Pancreas (tissue), 10 donors: ENCODE measurements around the gene AFF4. TPM values are rescaled to one million over a fixed set of nuclear protein-coding genes. Genes with fewer than 3 reads are reported as not detected.
A peak's percentile ranks its signal among the peaks of the same experiment; 100 is the strongest.

Source experiments
- ATAC-seq, 4 donors: fragments of 200-7000 bp; cut with Tn5 transposase; one replicate each; pipeline versions ENCODE4 v1.8.0 to v1.9.1; 2020; ENCODE audit warnings: mild to moderate bottlenecking in 4 of 4, moderate library complexity in 4 of 4
- DNase-seq, 6 donors: peaks; one replicate each; pipeline ENCODE4 v3.0.0-alpha.2; 2020
- FAIRE-seq: peaks from 2 replicates; lab custom pipeline; 2012; peaks lifted over from hg19 to GRCh38; lab: Jason Lieb, UNC
- H3K27ac ChIP-seq, 4 donors: fragments of 200-600 bp; sonication (generic); 1 replicate in 3 of 4; 2 replicates in 1 of 4; pipeline versions ENCODE4 v1.5.0 to v1.8.0; 2020
- H3K27me3 ChIP-seq, 4 donors: fragments of 200-600 bp; one replicate each; pipeline ENCODE4 v1.8.0; 2021
- H3K36me3 ChIP-seq, 3 donors: fragments of 200-600 bp; sonication (generic) in 1 of 3; one replicate each; pipeline versions ENCODE4 v1.5.0 to v1.8.0; 2020 to 2021
- H3K4me1 ChIP-seq, 3 donors: fragments of 200-600 bp; one replicate each; pipeline ENCODE4 v1.8.0; 2021
- H3K4me3 ChIP-seq, 4 donors: fragments of 200-600 bp; sonication (generic) in 2 of 4; one replicate each; pipeline versions ENCODE4 v1.5.0 to v1.8.0; 2020 to 2021
- H3K9me3 ChIP-seq, 4 donors: fragments of 200-600 bp; one replicate each; pipeline ENCODE4 v1.8.0; 2021
- WGBS, 2 donors: extraction: QIAGEN DNeasy Blood & Tissue Kit; methylation state at CpG; one replicate each; pipeline ENCODE4 v1.1.7; 2013; 5-methylcytosine and 5-hydroxymethylcytosine counted together
- intact Hi-C, 3 donors: fragments of 100-400 bp; cut with DNase I; formaldehyde crosslinking; loops; one replicate each; pipeline versions ENCODE4 v1.11.1 to v1.14.2; 2022
- polyA plus RNA-seq, 2 donors: library from polyadenylated mRNA; stranded (reverse); fragments of 200-250 nt; gene quantifications; one replicate each; pipeline ENCODE4 v1.2.3, GENCODE V29; 2013
- total RNA-seq, 6 donors: library from RNA; stranded (reverse); fragmentation: NEBNext Ultra II Directional in 4 of 6; extraction: Animal tissue kit (Norgen Biotek cat#: 25700) in 4 of 6; gene quantifications; one replicate each; pipeline versions ENCODE4 v1.2.1 to v1.2.4, GENCODE V29; 2021 to 2023
- TF ChIP-seq, protein P1 (sequence below), 4 donors: fragments of 200-600 bp; sonication (generic) in 3 of 4; IDR thresholded peaks; one replicate each; pipeline versions ENCODE4 v1.5.0 to v1.8.0; 2021; ENCODE audit warnings: antibody characterized with exemption in 4 of 4
- donor health status: healthy with polysubstance abuse.
- donor health status: DM: no; HTN: no; CAD: no; lungs with moderate emphysema.
- donor health status: DM: no; HTN: no; CAD: no.
- donor health status: control.
- donor health status: control.
- donor health status: Bipolar disorder and iron deficiency.
- donor health status: DM: yes; HTN: yes; CAD: no.
- donor health status: DM: no; HTN: no; CAD: no.
- donor health status: DM: no; HTN: no; CAD: no.
- donor health status: DM: yes; HTN: yes; CAD: no.

AFF4 gene
- total and polyA plus RNA-seq, 8 donors: 6.7 to 40.2 (median 27.2) TPM

DNA sequence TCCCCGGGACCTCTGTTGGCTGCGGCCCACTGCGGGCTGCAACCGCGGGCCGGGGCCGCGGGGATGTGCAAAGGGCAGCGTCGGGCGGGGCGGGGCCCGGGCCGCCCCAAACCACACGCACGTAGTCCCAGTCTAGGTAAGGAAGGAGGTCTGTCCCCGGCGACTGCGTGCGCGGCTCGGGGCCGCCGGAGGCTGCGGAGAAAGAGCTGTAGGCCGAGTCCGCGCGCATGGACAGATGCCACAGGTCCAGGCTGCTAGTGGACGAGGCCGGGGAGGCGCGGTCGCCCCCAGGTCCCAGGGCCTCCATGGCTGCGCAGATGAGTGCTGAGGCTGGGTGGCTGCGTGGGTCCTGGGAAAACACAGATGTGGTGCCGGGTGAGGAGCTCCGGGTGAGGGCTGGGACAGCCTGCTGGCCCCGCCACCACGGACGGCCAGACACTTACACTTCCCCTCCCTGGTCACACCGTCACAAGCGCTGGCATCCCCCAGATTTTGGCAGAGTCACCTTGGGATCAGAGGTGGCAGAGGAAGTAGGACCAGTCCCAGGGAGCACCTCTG is 137.5 kb downstream of the AFF4 start:
- intact Hi-C loops: loop anchor here in 1 of 3 donors (10.0 kb wide), 2 partner anchors 59 to 301 kb away; no protein-coding TSS in a partner anchor
- TF ChIP-seq, protein P1, sequence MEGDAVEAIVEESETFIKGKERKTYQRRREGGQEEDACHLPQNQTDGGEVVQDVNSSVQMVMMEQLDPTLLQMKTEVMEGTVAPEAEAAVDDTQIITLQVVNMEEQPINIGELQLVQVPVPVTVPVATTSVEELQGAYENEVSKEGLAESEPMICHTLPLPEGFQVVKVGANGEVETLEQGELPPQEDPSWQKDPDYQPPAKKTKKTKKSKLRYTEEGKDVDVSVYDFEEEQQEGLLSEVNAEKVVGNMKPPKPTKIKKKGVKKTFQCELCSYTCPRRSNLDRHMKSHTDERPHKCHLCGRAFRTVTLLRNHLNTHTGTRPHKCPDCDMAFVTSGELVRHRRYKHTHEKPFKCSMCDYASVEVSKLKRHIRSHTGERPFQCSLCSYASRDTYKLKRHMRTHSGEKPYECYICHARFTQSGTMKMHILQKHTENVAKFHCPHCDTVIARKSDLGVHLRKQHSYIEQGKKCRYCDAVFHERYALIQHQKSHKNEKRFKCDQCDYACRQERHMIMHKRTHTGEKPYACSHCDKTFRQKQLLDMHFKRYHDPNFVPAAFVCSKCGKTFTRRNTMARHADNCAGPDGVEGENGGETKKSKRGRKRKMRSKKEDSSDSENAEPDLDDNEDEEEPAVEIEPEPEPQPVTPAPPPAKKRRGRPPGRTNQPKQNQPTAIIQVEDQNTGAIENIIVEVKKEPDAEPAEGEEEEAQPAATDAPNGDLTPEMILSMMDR (IDR thresholded peaks at IDR 0.05): no peak
- FAIRE-seq (no peak), DNase-seq (peak in 2 of 6 donors; percentile 59 to 74), ATAC-seq (no peak)
- Histone ChIP-seq H3K27ac (no peak overlapping the region), H3K4me3 (no peak overlapping the region), H3K9me3 (no peaks in the 10 kb centered on the region), H3K36me3 (peaks cover 0 to 7% (median 0%) of the 10 kb centered on the region in 3 donors), H3K27me3 (no peaks in the 10 kb centered on the region), H3K4me1 (no peaks in the 10 kb centered on the region)
- WGBS, 2 donors: 87% methylated on average over 43 of the region's 43 CpGs

Other genes starting within 250 kb of the AFF4 start
- 1 to 10 TPM; 2.4 to 6.3 (median 4.1) TPM for gene KIF3A, start 226.1 kb downstream of the AFF4 start, total RNA-seq
- gene KIF3A, start 226.1 kb downstream of the AFF4 start, polyA plus RNA-seq: 1 to 10 TPM; 2.4 to 5.0 TPM
- gene CCNI2, start 216.2 kb downstream of the AFF4 start, total RNA-seq: 1 to 10 TPM in 4 of 6 donors, under 1 TPM in 2; 0.69 to 4.4 (median 1.3) TPM
- 1 to 10 TPM in 1 of 2 donors, under 1 TPM in 1; 0.84 to 1.8 TPM for gene CCNI2, start 216.2 kb downstream of the AFF4 start, polyA plus RNA-seq
- 10 to 100 TPM; 13.1 to 32.8 (median 17.1) TPM for gene SEPTIN8, start 186.4 kb downstream of the AFF4 start, total RNA-seq
- 10 to 100 TPM; 17.9 to 18.6 TPM for gene SEPTIN8, start 186.4 kb downstream of the AFF4 start, polyA plus RNA-seq
- gene SOWAHA, start 150.3 kb downstream of the AFF4 start, total RNA-seq: 1 to 10 TPM; 1.5 to 2.8 (median 1.9) TPM
- 1 to 10 TPM; 1.4 to 5.0 TPM for gene SOWAHA, start 150.3 kb downstream of the AFF4 start, polyA plus RNA-seq
- 10 to 100 TPM; 10.7 to 14.7 (median 11.6) TPM for gene SHROOM1, start 133.0 kb downstream of the AFF4 start, total RNA-seq
- gene SHROOM1, start 133.0 kb downstream of the AFF4 start, polyA plus RNA-seq: 10 to 100 TPM; 30.9 to 62.0 TPM
- under 1 TPM; 0.19 to 0.93 (median 0.31) TPM for gene GDF9, start 97.2 kb downstream of the AFF4 start, total RNA-seq
- 1 to 10 TPM in 1 of 2 donors, under 1 TPM in 1; 0.42 to 1.1 TPM for gene GDF9, start 97.2 kb downstream of the AFF4 start, polyA plus RNA-seq
- gene UQCRQ, start 97.0 kb downstream of the AFF4 start, total RNA-seq: 100 to 1,000 TPM; 133 to 235 (median 189) TPM
- 100 to 1,000 TPM; 208 to 216 TPM for gene UQCRQ, start 97.0 kb downstream of the AFF4 start, polyA plus RNA-seq
- gene LEAP2, start 90.0 kb downstream of the AFF4 start, total RNA-seq: 1 to 10 TPM in 3 of 6 donors, under 1 TPM in 3; 0.55 to 2.0 (median 1.1) TPM
- 1 to 10 TPM; 2.3 to 3.9 TPM for gene LEAP2, start 90.0 kb downstream of the AFF4 start, polyA plus RNA-seq
- 10 to 100 TPM in 2 of 6 donors, 1 to 10 TPM in 4; 4.8 to 12.5 (median 7.5) TPM for gene ZCCHC10, start 62.9 kb upstream of the AFF4 start, total RNA-seq
- gene ZCCHC10, start 62.9 kb upstream of the AFF4 start, polyA plus RNA-seq: 10 to 100 TPM; 12.6 to 13.3 TPM
- gene HSPA4, start 88.4 kb upstream of the AFF4 start, total RNA-seq: 10 to 100 TPM; 21.3 to 44.0 (median 32.4) TPM
- 10 to 100 TPM; 29.9 to 33.5 TPM for gene HSPA4, start 88.4 kb upstream of the AFF4 start, polyA plus RNA-seq